Suprapubic skin (tissue), 4 donors: ENCODE measurements around the gene NAALADL2.

ENCODE experiments used
- POLR2A ChIP-seq, 2 donors: fragments of 450-650 bp; IDR thresholded peaks; one replicate each; pipeline ENCODE4 v1.6.1; 2017; ENCODE audit warnings: antibody characterized with exemption in 2 of 2, mild to moderate bottlenecking in 2 of 2, moderate library complexity in 2 of 2
- POLR2AphosphoS5 ChIP-seq, 3 donors: sonication (generic); formaldehyde crosslinking; IDR thresholded peaks; one replicate each; pipeline ENCODE4 v1.6.1; 2017; ENCODE audit warnings: antibody characterized with exemption in 3 of 3

- TF ChIP-seq POLR2A (IDR thresholded peaks at IDR 0.05) (no peak), POLR2AphosphoS5 (IDR thresholded peaks at IDR 0.05) (no peak)
Observed at GRCh38 chr3:175121225-175121624, 262.1 kb downstream of the NAALADL2 start.
